Measurements from ENCODE around the gene SHOX. TPM values are rescaled to one million over a fixed set of nuclear protein-coding genes. Genes with fewer than 3 reads are reported as not detected.
A peak's percentile ranks its signal among the peaks of the same experiment; 100 is the strongest.
"Not testable (repeated sequence)": the region's sequence is repeated elsewhere in the genome, so short reads cannot be mapped to it uniquely, and the experiment has no call there.

SHOX gene
- total RNA-seq, 1 donor from 2014 or later: not detected

- DNase-seq (ENCODE audit: low spot score): peak; percentile 3
Observed at GRCh38 chrX:636981-637659, 6.5 kb downstream of the SHOX start.

GRCh38 chrX:637660-638481, 7.3 kb downstream of the SHOX start:
- DNase-seq (ENCODE audit: low spot score): peak; percentile 1

DNA sequence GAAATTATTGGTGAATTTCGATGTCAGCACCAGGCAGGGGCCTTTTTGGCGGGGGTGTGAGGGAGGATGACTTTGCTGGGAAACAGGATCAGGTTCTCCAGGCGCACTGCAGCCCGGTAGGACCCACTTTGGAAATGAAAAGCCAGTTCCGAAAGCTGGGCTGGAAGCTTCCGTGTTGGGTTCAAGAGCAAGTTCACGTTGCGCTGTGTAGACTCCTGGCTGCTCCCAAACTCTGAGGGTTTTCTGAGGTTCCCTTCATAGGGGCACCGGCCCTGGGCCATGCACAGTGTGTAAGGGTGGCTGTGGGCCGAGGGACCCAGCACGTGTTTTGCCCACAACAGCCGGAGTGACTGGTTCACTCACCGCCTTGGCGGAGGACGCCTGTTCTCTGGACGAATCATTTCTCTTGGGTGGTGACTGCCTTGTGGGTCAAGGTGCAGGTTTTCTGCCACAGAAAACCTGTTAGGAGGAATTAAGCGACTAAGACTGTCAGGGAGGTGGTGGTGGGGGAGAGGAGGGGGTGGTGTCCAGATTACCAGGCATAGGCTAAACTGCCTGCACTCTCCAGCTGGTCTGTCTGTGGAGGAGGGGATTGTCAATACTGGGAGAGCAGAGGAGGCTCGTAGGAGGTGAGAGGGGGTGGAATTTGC, 8.0 kb downstream of the SHOX start:
- no peak for DNase-seq (ENCODE audit: low spot score)

DNA sequence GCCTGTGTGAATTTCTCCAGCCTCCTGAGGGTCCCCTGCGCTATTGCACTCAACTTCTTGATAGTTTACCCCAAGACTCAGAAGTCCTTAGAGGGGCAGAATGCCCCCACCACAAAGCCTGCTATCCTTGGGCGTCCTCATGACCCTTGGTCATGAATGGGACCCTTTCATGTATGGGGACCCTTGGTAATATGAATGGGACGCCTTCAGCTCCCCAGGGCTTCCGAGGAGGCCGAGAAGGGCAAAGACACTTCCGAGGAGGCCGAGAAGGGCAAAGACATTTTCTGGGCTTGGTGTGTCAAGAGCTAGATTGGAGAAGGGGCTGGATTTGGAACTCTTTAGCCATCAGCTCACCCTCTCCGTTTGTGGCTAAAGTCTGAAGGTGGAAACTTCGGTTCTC, 8.6 kb downstream of the SHOX start:
- peak; percentile 8 for DNase-seq (ENCODE audit: low spot score)

DNA sequence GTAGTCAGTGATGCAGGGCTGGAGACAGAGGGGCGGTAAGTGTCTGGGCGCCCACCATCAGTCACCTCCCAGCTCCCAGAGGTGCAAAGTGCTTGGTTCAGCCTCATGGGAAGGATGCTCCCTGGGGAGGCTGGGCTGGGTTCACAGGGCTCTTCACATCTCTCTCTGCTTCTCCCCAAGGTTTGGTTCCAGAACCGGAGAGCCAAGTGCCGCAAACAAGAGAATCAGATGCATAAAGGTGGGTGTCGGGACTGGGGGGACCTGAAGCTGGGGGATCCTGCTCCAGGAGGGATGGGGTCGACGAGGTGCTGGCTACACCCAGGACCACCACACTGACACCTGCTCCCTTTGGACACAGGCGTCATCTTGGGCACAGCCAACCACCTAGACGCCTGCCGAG, 10.1 kb downstream of the SHOX start:
- DNase-seq (ENCODE audit: low spot score): peak; percentile 7

- DNase-seq (ENCODE audit: low spot score): no peak
Observed at GRCh38 chrX:641671-642435, 11.3 kb downstream of the SHOX start.

DNA sequence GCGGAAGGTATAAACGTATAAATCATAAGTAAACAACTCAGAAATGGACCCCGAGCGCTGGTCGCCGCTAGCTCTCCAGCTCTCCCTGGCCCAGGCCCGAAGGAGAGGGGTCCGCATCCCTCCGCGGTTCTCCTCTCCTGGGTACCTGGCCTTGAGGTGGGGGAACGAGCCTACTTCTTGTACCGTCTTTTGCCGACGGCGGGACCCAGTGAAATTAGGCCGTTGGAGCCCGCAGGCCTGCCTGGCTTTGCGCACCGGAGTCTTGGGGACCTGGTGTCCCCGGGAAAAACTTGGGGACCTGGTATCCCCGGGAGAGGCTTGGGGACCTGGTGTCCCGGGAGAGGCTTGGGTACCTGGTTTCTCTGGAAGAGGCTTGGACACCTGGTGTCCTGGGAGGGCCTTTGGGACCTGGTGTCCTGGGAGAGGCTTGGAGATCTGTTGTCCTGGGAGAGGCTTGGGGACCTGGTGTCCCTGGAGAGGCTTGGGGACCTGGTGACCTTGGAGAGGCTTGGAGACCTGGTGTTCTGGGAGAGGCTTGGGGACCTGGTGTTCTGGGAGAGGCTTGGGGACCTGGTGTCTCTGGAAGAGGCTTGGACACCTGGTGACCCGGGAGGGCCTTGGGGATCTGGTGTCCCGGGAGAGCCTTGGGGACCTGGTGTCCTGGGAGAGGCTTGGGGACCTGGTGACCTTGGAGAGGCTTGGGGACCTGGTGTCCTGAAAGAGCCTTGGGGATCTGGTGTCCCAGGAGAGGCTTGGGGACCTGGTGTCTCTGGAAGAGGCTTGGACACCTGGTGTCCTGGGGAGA, 12.0 kb downstream of the SHOX start:
- DNase-seq (ENCODE audit: low spot score): no peak

DNA sequence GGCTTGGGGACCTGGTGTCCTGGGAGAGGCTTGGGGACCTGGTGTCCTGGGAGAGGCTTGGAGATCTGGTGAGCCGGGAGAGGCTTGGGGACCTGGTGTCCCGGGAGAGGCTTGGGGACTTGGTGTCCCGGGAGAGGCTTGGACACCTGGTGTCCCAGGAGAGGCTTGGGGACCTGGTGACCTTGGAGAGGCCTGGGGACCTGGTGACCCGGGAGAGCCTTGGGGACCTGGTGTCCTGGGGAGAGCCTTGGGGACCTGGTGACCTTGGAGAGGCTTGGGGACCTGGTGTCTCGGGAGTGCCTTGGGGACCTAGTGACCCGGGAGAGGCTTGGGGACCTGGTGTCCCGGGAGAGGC, 12.6 kb downstream of the SHOX start:
- peak; percentile 0 for DNase-seq (ENCODE audit: low spot score)

DNA sequence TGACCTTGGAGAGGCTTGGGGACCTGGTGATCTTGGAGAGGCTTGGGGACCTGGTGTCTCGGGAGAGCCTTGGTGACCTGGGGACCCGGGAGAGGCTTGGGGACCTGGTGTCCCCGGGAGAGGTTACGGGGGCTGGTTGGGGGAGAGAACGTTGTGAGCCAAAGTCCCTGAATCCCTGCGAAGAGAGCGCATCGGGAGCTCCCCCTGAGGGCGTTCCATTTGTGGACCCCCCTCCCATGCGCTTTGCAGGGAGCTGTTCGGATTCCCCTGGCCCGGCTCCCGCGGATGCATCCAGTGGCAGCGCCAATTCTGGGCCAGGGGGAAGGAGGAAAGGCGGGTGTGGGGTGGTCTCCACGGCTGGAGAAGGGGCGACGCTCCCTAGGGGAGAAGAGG, 13.3 kb downstream of the SHOX start:
- peak; percentile 5 for DNase-seq (ENCODE audit: low spot score)

DNA sequence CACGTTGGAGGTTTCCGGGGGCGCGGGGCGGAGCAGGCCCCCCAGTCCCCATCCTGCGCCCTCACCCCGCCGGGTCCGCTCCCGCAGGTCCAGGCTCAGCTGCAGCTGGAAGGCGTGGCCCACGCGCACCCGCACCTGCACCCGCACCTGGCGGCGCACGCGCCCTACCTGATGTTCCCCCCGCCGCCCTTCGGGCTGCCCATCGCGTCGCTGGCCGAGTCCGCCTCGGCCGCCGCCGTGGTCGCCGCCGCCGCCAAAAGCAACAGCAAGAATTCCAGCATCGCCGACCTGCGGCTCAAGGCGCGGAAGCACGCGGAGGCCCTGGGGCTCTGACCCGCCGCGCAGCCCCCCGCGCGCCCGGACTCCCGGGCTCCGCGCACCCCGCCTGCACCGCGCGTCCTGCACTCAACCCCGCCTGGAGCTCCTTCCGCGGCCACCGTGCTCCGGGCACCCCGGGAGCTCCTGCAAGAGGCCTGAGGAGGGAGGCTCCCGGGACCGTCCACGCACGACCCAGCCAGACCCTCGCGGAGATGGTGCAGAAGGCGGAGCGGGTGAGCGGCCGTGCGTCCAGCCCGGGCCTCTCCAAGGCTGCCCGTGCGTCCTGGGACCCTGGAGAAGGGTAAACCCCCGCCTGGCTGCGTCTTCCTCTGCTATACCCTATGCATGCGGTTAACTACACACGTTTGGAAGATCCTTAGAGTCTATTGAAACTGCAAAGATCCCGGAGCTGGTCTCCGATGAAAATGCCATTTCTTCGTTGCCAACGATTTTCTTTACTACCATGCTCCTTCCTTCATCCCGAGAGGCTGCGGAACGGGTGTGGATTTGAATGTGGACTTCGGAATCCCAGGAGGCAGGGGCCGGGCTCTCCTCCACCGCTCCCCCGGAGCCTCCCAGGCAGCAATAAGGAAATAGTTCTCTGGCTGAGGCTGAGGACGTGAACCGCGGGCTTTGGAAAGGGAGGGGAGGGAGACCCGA, 14.0 kb downstream of the SHOX start:
- peak; percentile 6 for DNase-seq (ENCODE audit: low spot score)

GRCh38 chrX:646228-646495, 15.6 kb downstream of the SHOX start:
- peak; percentile 6 for DNase-seq (ENCODE audit: low spot score)

- DNase-seq (ENCODE audit: low spot score): no peak
Observed at GRCh38 chrX:646796-647195, 16.2 kb downstream of the SHOX start.

- no peak for DNase-seq (ENCODE audit: low spot score)
Observed at GRCh38 chrX:649166-649565, 18.6 kb downstream of the SHOX start.

DNA sequence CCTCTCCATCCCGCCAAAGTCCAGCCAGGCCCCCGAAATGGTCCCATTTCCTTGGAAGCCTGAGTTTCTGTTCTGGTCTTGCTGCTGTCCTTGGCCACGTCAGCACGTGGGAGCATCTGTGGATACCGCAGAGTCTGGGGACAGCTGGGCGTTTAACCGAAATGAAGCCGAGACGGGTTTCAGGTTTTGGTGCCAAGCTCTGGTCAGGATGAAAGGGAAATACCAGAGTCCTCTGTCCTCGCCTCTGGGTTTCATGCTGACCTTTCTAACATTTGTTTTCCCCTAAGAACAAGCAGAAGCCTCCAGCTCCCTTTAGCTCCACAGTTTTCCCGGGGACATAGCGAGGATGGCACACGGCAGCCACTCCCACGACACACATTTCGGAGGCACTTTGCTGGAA, 19.7 kb downstream of the SHOX start:
- no peak for DNase-seq (ENCODE audit: low spot score)

- DNase-seq (ENCODE audit: low spot score): no peak
Observed at GRCh38 chrX:650811-651210, 20.2 kb downstream of the SHOX start.

DNA sequence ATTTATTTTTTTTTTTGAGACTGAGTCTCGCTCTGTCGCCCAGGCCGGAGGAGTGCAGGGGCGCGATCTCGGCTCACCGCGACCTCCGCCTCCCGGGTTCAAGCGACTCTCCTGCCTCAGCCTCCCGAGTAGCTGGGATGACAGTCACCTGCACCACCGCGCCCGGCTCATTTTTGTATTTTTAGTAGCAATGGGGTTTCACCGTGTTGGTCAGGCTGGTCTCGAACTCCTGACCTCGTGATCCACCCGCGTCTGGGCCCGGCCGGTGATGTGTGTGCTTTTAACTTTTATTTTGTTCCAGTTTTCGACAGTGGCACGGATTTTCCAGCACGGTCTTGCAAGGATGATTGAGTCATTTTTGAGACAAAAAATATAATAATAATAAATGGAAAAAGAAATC, 21.3 kb downstream of the SHOX start:
- DNase-seq (ENCODE audit: low spot score): not testable (repeated sequence)

DNA sequence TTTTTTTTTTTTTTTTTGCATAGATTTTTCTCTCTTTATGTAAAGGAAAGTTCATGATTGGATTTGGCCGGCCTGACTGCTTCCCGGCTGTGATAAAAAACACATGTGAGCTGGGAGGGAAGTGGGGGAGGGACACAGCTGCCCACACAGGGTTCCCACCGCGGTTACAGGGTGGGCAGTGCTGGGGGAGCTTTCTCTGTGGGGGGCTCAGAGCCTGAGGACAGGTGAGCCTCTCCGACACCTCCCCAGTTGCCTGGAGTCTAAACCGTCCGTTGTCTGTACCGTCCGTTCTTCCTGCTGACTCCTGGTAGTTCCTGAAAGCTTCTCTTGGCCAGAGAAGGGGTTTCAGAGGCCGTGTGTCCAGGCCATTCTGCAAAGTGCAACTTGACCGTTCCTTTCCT, 21.8 kb downstream of the SHOX start:
- no peak for DNase-seq (ENCODE audit: low spot score)

- DNase-seq (ENCODE audit: low spot score): no peak
Observed at GRCh38 chrX:653306-653705, 22.7 kb downstream of the SHOX start.

- DNase-seq (ENCODE audit: low spot score): no peak
Observed at GRCh38 chrX:661154-661553, 30.6 kb downstream of the SHOX start.

DNA sequence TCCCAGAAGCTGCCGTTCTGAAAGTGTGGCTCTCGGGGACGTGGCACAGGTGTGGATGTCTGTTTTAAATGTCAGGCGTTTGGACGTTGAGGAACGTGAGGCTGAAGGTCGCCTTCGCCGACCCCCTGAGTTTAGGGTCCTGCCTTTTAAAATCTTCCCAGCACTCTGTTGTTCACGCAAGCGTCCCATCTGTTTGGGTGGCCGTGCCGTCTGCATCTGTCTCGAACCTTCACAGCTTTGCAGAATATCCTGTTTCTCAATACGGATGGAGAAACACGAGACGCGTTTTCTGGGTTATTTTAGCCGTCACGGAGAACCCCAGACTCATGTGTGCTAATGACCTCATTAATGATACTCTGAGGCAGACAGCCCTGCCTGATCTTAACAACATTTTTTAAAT, 31.5 kb downstream of the SHOX start:
- DNase-seq (ENCODE audit: low spot score): no peak
